GF-D8 (cell line): ENCODE measurements around the gene NLGN2.
"Not testable (repeated sequence)": the region's sequence is repeated elsewhere in the genome, so short reads cannot be mapped to it uniquely, and the experiment has no call there.

Experiments used
- DNase-seq: peaks from one replicate; lab custom pipeline; 2025; lab: John Stamatoyannopoulos, UW

Gene NLGN2

GRCh38 chr17:7407485-7408251 lies at the start of gene NLGN2:
Gene NLGN2 (plus strand): TSS chr17:7407845. CDS start chr17:7408256, 411 bp downstream.
- no peak for DNase-seq

- no peak for DNase-seq
Measured at GRCh38 chr17:7361906-7362305, 45.7 kb upstream of the NLGN2 start.

GRCh38 chr17:7363311-7363710 lies 44.3 kb upstream of the NLGN2 start:
- no peak for DNase-seq

- not testable (repeated sequence) for DNase-seq
Measured at GRCh38 chr17:7365963-7366362, 41.7 kb upstream of the NLGN2 start.

- DNase-seq, result no peak
Measured at GRCh38 chr17:7367083-7367482, 40.6 kb upstream of the NLGN2 start.

GRCh38 chr17:7367918-7368598 lies 39.6 kb upstream of the NLGN2 start:
- no peak for DNase-seq

- not testable (repeated sequence) for DNase-seq
Measured at GRCh38 chr17:7368599-7368994, 39.0 kb upstream of the NLGN2 start.

GRCh38 chr17:7369825-7370224 lies 37.8 kb upstream of the NLGN2 start:
- DNase-seq, result no peak

GRCh38 chr17:7370853-7371252 lies 36.8 kb upstream of the NLGN2 start:
- no peak for DNase-seq

- no peak for DNase-seq
Measured at GRCh38 chr17:7374353-7374752, 33.3 kb upstream of the NLGN2 start.

- DNase-seq, result no peak
Measured at GRCh38 chr17:7379134-7379533, 28.5 kb upstream of the NLGN2 start.

GRCh38 chr17:7380321-7380720 lies 27.3 kb upstream of the NLGN2 start:
- DNase-seq, result no peak

GRCh38 chr17:7380855-7381683 lies 26.6 kb upstream of the NLGN2 start, which contains the start of gene TNK1:
Gene TNK1 (plus strand): TSS chr17:7381089. CDS start chr17:7382927, 1,838 bp downstream.
- no peak for DNase-seq

GRCh38 chr17:7382901-7383300 lies 24.7 kb upstream of the NLGN2 start:
- no peak for DNase-seq

GRCh38 chr17:7383371-7383741 lies 24.3 kb upstream of the NLGN2 start:
- DNase-seq, result no peak

GRCh38 chr17:7383742-7384488 lies 23.7 kb upstream of the NLGN2 start:
- DNase-seq, result no peak

- no peak for DNase-seq
Measured at GRCh38 chr17:7384489-7385081, 23.1 kb upstream of the NLGN2 start.

GRCh38 chr17:7388856-7389255 lies 18.8 kb upstream of the NLGN2 start:
- no peak for DNase-seq

- DNase-seq, result no peak
Measured at GRCh38 chr17:7389924-7390910, 17.4 kb upstream of the NLGN2 start.

GRCh38 chr17:7391307-7391706 lies 16.3 kb upstream of the NLGN2 start:
- no peak for DNase-seq
